Measurements from ENCODE around the gene ASIC3. TPM values are rescaled to one million over a fixed set of nuclear protein-coding genes. Genes with fewer than 3 reads are reported as not detected.

ASIC3 gene
- total and polyA plus RNA-seq, 3 experiments from 2014 or later, result 2.6 to 3.6 TPM; not detected in 1

GRCh38 chr7:151101621-151102396, 53.5 kb downstream of the ASIC3 start:
- no peaks in the 10 kb centered on the region for H3K4me1 Mint-ChIP-seq
- CTCF ChIA-PET, result interaction anchor here (1.4 kb wide), 1 partner anchor 9 kb away, joined by 5 read pairs; no protein-coding TSS in a partner anchor
- H3K27ac Mint-ChIP-seq, result no peak overlapping the region
- H3K36me3 Mint-ChIP-seq, result peaks cover 0 to 4% (median 0%) of the 10 kb centered on the region in 3 donors
- H3K9me3 ChIP-seq (ENCODE audit: low read length), result no peaks in the 10 kb centered on the region
- H3K4me3 ChIP-seq (ENCODE audit: low read length), result no peak overlapping the region
- H3K4me1 ChIP-seq (ENCODE audit: insufficient read depth, low read length), result no peaks in the 10 kb centered on the region
- DNase-seq, result no peak
- H3K27ac ChIP-seq (ENCODE audit: low read depth, low read length), result no peak overlapping the region
- no peaks in the 10 kb centered on the region for H3K9me3 Mint-ChIP-seq
- H3K27me3 Mint-ChIP-seq, result no peaks in the 10 kb centered on the region
- no peak overlapping the region for H3K4me3 Mint-ChIP-seq
- POLR2A ChIA-PET, result no interaction called here
- H3K36me3 ChIP-seq (ENCODE audit: insufficient read depth, low read length), result no peaks in the 10 kb centered on the region
- H3K27me3 ChIP-seq (ENCODE audit: insufficient read depth, low read length, poor library complexity, severe bottlenecking), result no peaks in the 10 kb centered on the region

Other genes starting within 250 kb of the ASIC3 start
- under 1 TPM; 0.20 to 0.27 TPM for gene TMEM176B, start 248.2 kb upstream of the ASIC3 start, total RNA-seq
- not detected for gene TMEM176B, start 248.2 kb upstream of the ASIC3 start, polyA plus RNA-seq
- gene TMEM176A, start 247.8 kb upstream of the ASIC3 start, total RNA-seq, result under 1 TPM in 1 of 2 experiments, not detected in 1; 0.26 TPM
- gene TMEM176A, start 247.8 kb upstream of the ASIC3 start, polyA plus RNA-seq, result not detected
- gene AOC1, start 196.0 kb upstream of the ASIC3 start, total RNA-seq, result not detected
- gene AOC1, start 196.0 kb upstream of the ASIC3 start, polyA plus RNA-seq, result not detected
- gene KCNH2, start 70.2 kb upstream of the ASIC3 start, total RNA-seq, result under 1 TPM; 0.11 to 0.24 TPM
- gene KCNH2, start 70.2 kb upstream of the ASIC3 start, polyA plus RNA-seq, result 0.63 TPM
- gene NOS3, start 57.5 kb upstream of the ASIC3 start, total RNA-seq, result 10 to 100 TPM in 1 of 2 experiments, 1 to 10 TPM in 1; 9.9 to 10.6 TPM
- gene NOS3, start 57.5 kb upstream of the ASIC3 start, polyA plus RNA-seq, result 5.2 TPM
- 1 to 10 TPM; 3.8 to 4.2 TPM for gene ATG9B, start 24.0 kb upstream of the ASIC3 start, total RNA-seq
- gene ATG9B, start 24.0 kb upstream of the ASIC3 start, polyA plus RNA-seq, result 15.4 TPM
- 10 to 100 TPM; 49.2 to 52.3 TPM for gene ABCB8, start 20.1 kb upstream of the ASIC3 start, total RNA-seq
- gene ABCB8, start 20.1 kb upstream of the ASIC3 start, polyA plus RNA-seq, result 18.4 TPM
- gene CDK5, start 9.4 kb downstream of the ASIC3 start, total RNA-seq, result 10 to 100 TPM; 20.5 to 23.2 TPM
- gene CDK5, start 9.4 kb downstream of the ASIC3 start, polyA plus RNA-seq, result 14.3 TPM
- 100 to 1,000 TPM; 119 to 121 TPM for gene SLC4A2, start 11.1 kb downstream of the ASIC3 start, total RNA-seq
- 25.5 TPM for gene SLC4A2, start 11.1 kb downstream of the ASIC3 start, polyA plus RNA-seq
- 10 to 100 TPM; 83.1 to 88.8 TPM for gene FASTK, start 32.3 kb downstream of the ASIC3 start, total RNA-seq
- 52.0 TPM for gene FASTK, start 32.3 kb downstream of the ASIC3 start, polyA plus RNA-seq
- 10 to 100 TPM; 81.7 to 83.5 TPM for gene TMUB1, start 35.0 kb downstream of the ASIC3 start, total RNA-seq
- 69.7 TPM for gene TMUB1, start 35.0 kb downstream of the ASIC3 start, polyA plus RNA-seq
- 10 to 100 TPM; 39.9 to 40.7 TPM for gene AGAP3, start 37.9 kb downstream of the ASIC3 start, total RNA-seq
- 8.0 TPM for gene AGAP3, start 37.9 kb downstream of the ASIC3 start, polyA plus RNA-seq
- gene GBX1, start 119.2 kb downstream of the ASIC3 start, total RNA-seq, result not detected
- not detected for gene GBX1, start 119.2 kb downstream of the ASIC3 start, polyA plus RNA-seq
- not detected for gene ASB10, start 138.7 kb downstream of the ASIC3 start, total RNA-seq
- not detected for gene ASB10, start 138.7 kb downstream of the ASIC3 start, polyA plus RNA-seq
- gene H2BK1, start 162.0 kb downstream of the ASIC3 start, total RNA-seq, result under 1 TPM in 1 of 2 experiments, not detected in 1; 0.57 TPM
- not detected for gene H2BK1, start 162.0 kb downstream of the ASIC3 start, polyA plus RNA-seq
- gene ABCF2, start 178.7 kb downstream of the ASIC3 start, total RNA-seq, result 10 to 100 TPM; 86.5 to 95.1 TPM
- gene ABCF2, start 178.7 kb downstream of the ASIC3 start, polyA plus RNA-seq, result 36.7 TPM
- 10 to 100 TPM; 36.6 to 37.0 TPM for gene CHPF2, start 184.0 kb downstream of the ASIC3 start, total RNA-seq
- gene CHPF2, start 184.0 kb downstream of the ASIC3 start, polyA plus RNA-seq, result 31.3 TPM
- 1 to 10 TPM; 1.8 to 2.1 TPM for gene SMARCD3, start 200.2 kb downstream of the ASIC3 start, total RNA-seq
- 5.7 TPM for gene SMARCD3, start 200.2 kb downstream of the ASIC3 start, polyA plus RNA-seq

Data from CD8-positive, alpha-beta memory T cell (primary cell).